ENCODE results near the gene LIPK.
"Not testable (repeated sequence)": the region's sequence is repeated elsewhere in the genome, so short reads cannot be mapped to it uniquely, and the experiment has no call there.

Gene LIPK, protein sequence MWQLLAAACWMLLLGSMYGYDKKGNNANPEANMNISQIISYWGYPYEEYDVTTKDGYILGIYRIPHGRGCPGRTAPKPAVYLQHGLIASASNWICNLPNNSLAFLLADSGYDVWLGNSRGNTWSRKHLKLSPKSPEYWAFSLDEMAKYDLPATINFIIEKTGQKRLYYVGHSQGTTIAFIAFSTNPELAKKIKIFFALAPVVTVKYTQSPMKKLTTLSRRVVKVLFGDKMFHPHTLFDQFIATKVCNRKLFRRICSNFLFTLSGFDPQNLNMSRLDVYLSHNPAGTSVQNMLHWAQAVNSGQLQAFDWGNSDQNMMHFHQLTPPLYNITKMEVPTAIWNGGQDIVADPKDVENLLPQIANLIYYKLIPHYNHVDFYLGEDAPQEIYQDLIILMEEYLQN

DNA sequence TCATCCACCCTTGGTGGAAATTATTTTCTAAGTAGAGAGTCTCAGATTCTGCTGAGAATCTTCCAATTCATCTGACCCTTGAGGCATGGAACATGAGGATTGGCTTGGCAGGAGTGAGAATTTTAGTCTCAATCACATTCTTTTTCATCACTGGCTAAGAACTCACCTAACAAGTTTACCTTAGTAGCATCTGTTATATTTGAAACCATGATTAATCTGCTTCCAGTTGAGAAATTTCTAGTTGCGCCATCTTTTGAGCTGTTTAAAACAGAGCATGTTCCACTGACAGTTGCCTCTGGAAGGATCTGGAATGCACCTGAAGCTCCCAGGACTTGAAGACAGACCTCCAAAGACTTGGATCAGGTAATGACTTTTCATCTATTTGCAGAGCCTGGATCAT lies at the start of gene LIPK:
Gene LIPK (plus strand): TSS at position 292 of the 400 bp plus-strand sequence. CDS start 18,295 bp downstream, outside the sequence.
- no peak for DNase-seq

DNA sequence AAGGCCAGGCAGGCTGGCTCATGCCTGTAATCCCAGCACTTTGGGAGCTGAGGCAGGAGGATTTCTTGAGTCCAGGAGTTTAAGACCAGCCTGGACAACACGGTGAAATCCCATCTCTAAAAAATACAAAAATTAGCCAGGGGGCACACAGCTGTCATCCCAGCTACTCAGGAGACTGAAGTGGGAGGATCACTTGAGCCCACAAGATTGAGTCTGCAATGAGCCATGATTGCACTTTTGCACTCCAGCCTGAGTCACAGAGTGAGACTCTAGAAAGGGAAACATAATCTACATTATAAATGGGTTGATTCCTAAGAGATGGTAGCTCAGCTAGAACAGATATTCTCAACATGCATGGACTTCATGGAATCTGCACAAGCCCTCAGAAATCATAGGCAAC lies 48.1 kb upstream of the LIPK start:
- DNase-seq = no peak

DNA sequence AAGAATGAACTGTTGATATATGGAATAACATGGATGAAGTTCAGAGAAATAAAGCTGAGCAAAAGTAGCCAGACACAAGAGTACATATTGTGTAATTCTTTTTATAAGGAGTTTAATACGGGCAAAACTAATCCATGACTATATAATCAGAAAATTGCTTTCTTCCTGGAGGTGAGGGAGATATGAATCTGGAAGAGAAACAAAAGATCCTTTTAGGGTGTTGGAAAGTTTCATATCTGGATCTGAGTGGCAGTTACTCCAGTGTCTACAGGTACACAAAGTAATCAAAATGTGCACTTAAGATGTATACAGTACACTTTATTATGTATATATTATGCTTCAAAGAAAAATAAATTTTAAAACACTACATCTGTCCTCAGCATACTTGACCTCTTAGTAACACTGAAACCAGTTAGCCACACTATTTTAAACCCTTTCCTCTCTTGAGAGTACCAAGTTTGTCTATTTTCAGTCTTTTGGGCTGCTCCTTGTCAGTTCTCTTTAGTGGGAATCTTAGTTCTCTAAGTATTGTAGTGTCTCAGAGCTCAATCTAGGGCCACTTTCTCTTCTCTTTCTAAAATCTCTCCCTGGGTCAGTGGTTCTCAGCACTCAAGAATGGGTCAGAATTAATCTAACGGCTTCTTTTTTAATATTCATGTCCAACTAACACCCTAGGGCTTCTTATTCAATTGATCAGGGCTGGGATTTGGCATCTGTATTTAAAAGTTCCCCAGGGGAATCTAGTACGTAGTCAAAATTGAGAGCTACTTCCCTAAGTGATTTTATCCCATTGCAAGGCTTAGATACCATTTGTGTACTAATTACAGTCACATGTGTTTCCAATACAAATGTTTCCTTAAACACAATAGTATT lies 46.1 kb upstream of the LIPK start:
- DNase-seq = no peak

DNA sequence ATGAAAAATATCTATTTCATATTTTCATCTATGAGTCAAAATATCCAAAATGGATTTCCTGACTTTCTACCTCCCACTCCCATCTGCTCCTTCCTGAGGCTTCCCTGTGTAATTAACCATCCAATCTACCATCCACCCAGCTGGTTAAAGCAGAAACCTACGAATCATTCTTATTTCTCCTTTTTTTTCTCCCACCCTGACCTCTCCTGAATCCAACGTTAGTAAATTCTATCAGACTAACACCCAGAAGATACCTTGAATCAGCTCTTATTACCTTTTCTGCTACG lies 45.5 kb upstream of the LIPK start:
- no peak for DNase-seq

DNA sequence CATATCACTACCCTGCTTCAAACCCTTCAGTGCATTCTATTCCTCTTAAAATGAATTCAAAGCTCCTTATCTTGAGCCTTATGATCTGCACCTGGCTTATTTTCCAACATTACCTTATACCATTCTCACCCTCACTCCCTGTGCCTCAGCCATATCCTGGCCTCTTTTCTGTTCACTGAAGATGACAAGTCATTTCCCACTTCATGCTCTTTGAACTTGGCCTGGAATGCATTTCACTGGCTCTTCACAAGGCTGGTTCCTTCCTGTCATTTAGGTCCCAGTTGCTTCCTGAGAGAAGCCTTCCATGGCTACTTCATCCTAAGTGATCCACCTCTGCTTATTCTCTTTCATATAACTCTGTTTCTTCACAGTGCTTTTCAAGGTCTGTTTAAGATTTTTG lies 45.0 kb upstream of the LIPK start:
- no peak for DNase-seq

DNA sequence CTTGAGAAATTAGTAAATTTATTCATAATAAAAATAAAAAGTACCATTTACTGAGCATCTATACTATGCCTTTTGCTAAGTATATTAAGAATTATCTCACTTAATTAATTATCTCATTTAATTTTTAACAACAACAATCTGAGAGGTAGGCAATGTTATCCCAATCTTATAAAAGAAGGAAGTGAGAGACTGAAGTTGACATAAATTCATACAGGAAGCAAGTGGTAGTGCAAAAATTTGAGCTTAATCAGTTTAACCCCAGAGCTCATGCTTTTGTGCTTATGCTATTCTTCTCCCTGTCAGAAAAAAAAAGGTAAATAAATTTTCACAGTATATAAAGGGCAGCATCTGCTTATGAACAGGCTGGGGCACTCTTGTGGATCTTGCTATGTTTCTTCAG lies 44.5 kb upstream of the LIPK start:
- DNase-seq = no peak

DNA sequence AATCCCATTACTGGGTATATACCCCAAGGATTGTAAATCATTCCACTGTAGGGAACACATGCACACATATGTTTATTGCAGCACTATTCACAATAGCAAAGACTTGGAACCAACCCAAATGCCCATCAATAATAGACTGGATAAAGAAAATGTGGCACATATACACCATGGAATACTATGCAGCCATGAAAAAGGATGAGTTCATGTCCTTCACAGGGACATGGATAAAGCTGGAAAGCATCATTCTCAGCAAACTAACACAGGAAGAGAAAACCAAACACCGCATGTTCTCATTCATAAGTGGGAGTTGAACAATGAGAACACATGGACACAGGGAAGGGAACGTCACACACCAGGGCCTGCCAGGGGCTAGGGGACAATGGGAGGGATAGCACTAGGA lies 42.9 kb upstream of the LIPK start:
- DNase-seq = not testable (repeated sequence)

DNA sequence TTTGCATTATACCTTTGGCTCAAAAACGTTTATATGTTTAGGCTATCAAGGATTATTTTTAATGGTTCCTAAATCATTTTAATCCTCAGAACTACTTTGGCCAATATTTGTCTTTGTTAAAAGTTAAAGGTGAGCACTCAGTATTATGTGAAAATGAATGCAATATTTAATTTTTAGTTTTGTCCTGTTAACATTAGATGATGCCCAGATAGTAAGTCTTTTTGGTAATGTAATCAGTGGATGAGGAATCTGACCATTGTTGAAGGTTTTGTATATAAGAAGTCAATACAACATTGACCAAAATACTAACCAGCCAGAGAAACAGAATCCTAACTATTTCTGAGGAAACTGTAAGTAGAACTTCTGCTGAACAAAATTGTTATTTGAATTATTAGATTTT lies 41.9 kb upstream of the LIPK start, which contains the start of gene LIPF:
Gene LIPF (plus strand): TSS at position 301 of the 400 bp plus-strand sequence. CDS start 2,856 bp downstream, outside the sequence.
- no peak for DNase-seq

DNA sequence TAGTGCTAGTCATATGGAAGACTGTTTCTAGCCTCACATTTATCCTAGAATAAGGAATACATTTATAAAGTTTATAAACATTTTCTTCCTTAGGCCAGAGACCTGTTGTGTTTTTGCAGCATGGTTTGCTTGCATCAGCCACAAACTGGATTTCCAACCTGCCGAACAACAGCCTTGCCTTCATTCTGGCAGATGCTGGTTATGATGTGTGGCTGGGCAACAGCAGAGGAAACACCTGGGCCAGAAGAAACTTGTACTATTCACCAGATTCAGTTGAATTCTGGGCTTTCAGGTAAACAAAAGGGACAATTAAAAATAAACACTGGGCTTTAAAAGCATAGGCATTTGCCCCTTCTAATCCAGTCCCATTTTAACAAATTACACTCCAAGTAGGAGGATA lies 37.6 kb upstream of the LIPK start:
- no peak for DNase-seq

DNA sequence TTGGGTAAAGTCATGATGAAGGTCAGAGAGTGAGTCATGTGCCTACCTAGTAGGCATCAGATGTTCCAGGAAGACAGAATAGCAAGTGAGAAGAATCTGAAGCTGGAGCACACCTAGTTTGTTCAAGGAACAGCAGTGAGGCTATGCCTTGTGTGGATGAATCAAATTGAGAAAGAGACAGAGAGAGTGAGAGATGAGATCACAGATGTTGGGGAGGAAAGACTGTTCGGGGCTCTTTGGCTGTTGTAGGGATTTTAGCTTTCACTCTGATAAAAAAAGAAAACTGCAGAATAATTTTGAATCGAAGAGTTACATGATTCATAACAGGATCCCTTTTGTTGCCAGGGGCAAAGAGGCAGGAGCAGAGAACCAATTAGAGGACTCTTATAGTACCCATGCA lies 35.6 kb upstream of the LIPK start:
- no peak for DNase-seq

DNA sequence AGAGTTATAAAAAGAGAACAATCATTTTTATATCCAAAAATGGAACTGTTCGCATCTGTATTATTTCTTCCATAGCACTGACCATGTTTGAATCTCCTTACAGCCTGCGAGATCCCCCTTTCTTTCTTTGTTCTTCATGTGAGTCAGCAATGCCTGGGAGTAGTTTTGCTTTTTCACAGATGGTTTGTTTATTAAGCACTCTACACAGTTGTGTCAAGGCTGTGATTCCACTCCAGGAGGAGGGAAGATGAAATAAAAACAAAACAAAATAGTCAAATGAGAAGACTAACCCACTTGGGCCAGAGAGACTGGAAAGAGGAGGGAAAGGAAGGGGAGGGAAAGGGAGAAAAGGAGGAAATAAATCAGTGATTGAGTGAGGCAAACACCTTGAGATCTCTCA lies 34.0 kb upstream of the LIPK start:
- no peak for DNase-seq

DNA sequence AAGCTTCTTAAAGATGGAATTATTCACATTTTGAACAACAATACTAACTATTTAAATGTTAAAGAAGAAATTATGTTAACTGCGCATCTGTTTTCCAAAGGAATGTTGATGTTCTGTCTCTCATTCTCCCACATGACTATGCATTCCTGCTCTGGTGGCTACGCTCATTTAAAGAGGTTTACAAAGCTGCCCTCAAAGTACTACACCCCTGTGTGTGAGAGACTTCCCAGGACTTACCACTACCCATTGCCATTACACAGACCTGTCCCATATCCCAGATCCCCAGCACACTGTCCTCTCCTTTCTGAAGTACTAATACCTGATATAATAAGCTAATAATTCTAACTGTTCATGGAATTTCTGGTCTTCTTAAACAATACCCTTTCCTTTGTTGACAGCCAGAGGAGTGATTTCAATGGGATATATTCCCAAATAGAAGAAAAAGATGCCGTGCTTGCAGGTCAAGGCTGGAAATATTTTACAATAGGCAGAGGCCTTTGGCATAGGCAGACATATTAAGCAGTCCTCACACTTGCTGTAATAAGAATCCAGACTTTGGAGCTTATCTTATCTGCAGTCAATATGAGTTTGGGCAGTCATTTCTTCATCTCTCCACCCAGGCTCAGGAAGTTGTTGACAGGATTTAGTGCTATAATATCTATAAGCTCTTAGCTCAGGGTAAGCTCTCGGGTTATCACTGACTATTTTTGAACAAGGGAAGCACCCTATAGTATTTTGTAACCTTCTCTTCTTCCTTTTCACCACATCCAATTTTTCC lies 29.6 kb upstream of the LIPK start:
- no peak for DNase-seq

DNA sequence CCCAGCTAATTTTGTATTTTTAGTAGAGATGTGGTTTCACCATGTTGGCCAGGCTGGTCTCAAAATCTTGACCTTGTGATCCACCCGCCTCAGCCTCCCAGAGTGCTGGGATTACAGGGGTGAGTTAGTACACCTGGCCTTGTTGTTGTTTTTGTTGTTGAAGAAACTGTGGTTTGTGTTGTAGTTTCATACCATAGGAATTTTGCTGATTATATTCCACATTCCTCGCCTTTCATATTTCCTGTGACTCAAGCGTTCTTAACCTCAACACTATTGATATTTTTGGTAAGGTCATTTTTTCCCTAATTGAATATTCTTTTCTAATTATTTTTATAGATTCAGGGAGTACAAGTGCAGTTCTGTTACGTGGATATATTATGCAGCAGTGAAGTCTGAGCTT lies 25.1 kb upstream of the LIPK start:
- no peak for DNase-seq

DNA sequence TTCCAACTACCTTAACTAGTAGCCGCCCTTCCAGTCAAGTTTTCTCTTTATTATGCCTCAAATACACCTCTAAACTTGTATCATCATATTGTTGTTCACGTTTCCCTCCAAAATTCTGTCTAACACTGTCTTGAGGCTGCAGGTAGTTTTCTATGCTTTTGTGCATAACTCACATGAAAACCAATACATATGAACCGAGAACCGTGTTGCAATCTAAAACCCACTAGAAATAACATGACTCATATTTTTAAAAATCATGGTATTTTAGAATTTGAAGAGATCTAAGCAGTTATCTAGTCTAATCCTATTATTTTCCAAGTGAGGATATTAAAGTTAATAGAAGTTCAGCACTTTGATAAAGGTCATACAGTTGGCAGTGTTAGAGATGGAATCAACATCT lies 23.6 kb upstream of the LIPK start:
- no peak for DNase-seq

DNA sequence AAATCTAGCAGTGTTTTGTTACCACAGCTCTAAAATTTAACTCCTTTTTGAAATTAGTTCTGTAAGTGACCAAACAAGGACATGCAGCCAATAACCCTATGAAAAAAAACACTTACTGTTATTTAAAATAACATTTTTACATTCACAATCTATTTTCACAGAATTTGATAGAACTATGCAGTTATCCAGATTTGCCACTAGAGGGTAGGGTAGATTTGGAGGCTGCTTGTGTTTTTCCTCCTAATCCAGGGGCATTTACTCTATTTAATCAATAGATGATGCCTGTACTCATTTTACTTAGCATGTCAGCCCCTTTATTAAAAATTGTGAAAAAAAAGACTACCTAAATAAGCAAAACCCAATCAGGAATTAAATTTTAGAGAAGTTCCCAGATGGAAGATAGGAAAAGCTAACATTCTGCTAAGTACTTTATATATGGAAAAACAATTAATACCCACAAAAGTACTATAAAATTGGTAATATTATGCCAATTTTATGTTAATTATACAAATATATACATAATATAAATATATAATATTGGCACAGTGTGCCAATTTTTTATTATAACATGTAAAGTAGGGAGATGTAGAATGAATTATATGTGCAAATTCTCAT lies 18.1 kb upstream of the LIPK start:
- no peak for DNase-seq

DNA sequence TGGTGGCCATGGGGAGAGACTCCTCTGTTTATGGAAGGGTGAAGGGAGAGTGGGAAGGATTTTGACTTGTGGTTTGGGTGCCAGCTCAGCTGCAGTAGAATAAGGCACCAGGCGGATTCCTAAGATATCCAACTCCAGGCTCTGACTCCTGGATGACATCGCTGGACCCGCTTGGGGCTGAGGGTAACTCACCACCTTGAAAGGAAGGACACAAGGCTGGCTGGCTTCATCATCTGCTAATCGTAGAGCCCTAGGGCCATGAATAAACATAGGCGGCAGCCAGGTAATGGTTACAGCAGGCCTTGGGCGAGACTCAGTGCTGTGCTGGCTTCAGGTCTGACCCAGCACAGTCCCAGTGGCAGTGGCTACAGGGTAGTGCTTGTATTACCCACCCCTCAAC lies 16.7 kb upstream of the LIPK start:
- no peak for DNase-seq

DNA sequence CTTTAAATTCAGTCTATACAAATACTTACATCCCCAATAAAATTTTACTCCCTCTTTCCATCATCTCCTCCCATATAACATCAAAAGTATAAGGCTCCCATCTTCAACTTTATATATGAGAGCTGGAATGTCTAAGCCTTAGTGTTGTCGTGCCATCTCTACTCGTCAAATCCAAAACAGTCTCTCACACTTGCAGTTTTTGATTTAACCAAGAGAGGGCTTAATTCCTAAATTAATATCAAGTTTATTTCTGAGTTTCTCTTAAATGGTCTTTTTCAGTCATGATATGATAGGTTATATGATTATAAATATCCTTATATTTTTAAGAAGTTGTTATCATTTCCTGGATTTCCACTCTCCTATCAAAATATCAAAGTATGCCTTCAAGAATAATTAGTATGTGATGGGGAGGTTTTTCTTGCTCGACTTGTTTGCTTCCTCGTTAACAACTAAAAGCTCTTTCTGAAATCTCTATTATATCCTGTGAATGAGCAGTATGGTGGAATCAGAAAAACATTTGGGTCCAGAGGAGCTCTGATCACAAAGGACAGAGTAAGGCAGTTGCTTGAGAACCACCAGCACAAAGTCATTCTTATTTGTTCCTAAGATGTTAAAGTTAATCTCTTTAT lies 12.5 kb upstream of the LIPK start:
- no peak for DNase-seq

DNA sequence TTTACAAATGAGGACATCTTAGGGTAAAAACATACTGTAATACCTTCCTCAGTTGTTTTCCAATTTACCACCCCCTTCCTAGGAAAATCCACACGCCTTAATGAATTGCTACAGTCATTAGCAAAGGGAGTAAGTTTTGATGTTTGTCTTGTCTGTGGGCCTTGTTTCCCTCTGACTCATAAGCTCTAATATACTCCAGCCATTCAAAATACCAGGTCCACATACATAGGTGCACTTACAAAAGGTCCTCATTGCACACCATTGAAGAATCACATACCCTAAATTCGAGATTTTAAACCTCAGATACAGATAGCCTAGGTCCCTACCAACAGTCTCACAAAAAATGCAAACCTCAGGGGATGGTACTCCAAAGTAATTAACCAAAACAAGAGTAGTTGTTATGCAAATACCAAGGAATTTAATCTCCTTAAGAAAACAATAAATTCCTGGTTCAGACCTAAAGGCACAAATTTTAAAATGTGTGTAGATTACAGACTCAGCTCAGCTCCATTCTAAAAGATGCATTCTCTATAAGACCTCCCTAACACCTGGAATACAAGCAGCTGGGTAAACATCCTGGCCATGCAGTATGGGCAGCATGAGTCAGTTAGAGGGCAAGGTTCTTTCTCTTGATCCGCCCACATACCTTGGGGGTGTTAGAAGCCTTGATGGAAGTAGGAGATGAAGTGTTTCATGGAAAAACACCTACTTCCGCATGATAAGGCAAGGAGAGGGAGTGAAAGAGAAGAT lies 3.0 kb upstream of the LIPK start:
- DNase-seq = no peak

DNA sequence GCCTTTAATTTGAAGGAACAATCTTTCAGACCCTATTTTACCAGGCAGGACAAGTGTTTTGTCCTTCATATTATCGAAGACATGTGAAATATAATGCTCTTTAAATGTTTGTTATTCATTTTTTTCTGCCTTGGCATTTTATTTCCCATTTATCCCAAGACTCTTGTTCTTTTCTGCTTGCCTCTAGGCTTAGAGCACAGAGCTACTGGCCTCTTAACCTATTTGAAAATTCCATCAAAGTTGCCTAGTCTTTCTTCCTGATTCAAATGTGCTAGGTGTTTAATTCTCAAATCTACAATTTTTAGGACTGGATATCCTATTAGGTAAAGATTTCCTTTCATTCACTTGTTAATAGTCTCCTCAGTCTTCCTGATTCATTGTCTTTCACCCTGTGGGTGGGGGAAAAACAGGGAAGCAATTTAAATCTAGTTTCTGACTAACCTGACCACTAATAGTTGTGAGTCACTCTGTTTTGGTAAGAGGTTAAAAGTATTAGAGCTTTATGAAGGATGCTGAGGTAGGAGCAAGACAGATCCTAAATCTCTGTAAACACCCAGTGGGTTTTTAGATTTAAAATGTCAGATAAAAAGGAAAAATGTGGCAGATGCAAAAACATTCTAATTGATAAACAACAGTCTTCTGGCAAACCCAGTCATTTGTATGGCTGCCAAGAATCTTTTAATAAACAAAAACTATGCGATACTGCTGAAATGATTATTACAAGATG lies 1.5 kb downstream of the LIPK start:
- no peak for DNase-seq

DNA sequence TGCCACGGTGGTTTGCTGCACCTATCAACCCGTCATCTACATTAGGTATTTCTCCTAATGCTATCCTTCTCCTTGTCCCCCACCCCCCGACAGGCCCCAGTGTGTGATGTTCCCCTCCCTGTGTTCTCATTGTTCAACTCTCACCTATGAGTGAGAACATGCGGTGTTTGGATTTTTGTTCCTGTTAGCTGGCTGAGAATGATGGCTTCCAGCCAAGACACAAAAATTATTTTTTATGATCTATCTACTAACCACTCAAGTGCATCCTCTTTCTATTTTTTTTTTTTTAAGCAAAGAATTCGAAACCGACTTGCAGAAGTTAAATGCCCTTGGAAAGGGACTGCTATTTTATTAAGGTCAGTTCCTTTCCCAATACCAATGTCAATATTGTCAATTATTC lies 3.3 kb downstream of the LIPK start:
- DNase-seq = not testable (repeated sequence)

DNA sequence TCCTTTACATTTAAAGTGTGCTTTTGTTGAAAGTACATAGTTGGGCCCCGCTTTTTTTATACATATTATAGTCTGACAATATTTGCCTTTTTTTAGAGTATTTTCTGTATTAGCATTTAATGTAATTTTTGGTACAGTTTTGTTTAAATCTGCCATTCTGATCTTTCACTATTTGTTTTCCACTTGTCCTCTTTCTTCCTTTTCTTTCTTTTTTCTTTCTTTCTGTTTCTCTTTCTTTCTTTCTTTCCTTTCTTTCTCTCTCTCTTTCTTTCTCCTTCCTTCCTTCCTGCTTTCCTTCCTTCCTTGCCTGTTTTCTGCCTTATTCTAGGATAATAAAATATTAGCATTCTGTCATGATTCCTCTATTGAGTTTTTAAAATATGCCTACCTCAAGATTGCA lies 9.5 kb downstream of the LIPK start:
- DNase-seq = no peak
